ENCODE results near the gene ECM2.
A peak's percentile ranks its signal among the peaks of the same experiment; 100 is the strongest.

ECM2 gene

DNA sequence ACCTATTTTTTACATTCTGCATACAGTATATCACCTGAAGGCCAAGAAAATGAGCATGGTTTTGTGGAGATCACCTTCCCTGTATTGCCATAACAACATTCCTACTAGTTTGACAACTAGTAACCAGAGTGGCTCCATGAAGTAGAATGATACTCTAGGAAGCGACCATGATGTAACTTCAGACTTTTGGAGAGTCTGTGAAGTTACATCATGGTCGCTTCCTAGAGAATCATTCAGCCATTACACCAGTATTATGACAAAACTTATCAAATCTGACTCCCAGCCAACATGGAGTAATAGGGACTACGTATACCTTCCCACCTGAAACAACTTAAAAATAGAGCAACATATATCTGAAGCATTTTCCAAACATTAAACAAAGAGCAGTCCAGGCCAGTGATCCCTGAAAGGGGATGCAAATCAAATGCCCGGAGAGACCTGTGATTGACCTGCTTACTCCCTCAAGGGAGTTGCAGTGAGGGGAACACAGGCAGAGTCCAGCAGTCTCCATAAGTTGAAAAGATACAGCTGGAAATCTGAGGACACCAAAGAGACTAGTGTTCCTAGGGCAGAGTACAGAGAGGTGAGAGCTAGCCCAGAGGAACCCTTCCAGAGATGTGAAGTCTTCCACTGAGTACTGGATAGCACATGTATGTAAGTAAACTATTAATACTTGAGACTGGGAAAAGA lies 7.8 kb downstream of the ECM2 start:
- no peak for DNase-seq (ENCODE audit: low spot score)

- no peak for DNase-seq (ENCODE audit: low spot score)
These were observed 8.4 kb downstream of the ECM2 start for GRCh38 chr9:92527291-92527828.

- DNase-seq (ENCODE audit: low spot score): no peak
These were observed 10.5 kb downstream of the ECM2 start for GRCh38 chr9:92525306-92525705.

DNA sequence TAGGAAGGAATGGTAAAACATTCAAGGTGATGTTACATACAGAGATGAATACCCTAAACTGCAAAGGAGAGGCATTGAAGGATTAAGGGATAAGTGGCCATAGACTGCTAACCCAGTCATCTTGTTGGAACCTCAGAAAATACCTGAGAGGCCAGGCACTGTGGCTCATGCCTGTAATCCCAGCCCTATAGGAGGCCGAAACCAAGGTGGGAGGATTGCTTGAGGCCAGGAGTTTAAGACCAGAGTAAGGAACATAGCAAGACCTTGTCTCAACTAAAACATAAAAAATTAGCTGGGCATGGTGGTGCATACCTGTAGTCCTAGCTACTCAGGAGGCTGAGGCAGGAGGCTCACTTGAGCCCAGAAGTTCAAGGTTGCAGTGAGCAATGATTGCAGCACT lies 10.9 kb downstream of the ECM2 start:
- DNase-seq (ENCODE audit: low spot score): no peak

GRCh38 chr9:92522983-92523970 lies 12.5 kb downstream of the ECM2 start:
- DNase-seq (ENCODE audit: low spot score): peak; percentile 15

- no peak for DNase-seq (ENCODE audit: low spot score)
These were observed 15.0 kb downstream of the ECM2 start for GRCh38 chr9:92520837-92521236.

GRCh38 chr9:92518199-92518598 lies 17.6 kb downstream of the ECM2 start:
- no peak for DNase-seq (ENCODE audit: low spot score)

GRCh38 chr9:92517046-92517445 lies 18.7 kb downstream of the ECM2 start:
- no peak for DNase-seq (ENCODE audit: low spot score)

- no peak for DNase-seq (ENCODE audit: low spot score)
These were observed 19.3 kb downstream of the ECM2 start for GRCh38 chr9:92516521-92516920.

DNA sequence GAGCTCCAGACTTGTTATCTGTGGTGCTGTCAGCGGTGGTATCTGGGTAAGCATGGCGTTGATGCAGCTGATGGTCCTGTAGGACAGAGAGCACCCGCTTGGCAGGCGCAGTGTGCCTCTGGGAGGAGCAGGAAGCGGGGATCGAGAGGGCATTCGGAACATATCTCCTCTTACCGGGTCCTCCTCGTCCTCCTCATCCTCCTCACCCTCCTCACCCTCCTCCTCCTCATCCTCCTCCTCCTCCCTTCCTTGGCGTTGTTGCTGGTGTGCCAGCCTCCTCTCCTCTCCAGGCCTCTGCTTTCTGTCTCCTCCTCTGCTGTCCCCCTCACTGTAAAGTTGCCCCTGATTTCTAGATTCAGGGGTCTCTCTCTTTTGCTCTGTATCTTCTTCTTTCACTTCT lies 21.2 kb downstream of the ECM2 start:
- no peak for DNase-seq (ENCODE audit: low spot score)

GRCh38 chr9:92513349-92513748 lies 22.4 kb downstream of the ECM2 start:
- no peak for DNase-seq (ENCODE audit: low spot score)

DNA sequence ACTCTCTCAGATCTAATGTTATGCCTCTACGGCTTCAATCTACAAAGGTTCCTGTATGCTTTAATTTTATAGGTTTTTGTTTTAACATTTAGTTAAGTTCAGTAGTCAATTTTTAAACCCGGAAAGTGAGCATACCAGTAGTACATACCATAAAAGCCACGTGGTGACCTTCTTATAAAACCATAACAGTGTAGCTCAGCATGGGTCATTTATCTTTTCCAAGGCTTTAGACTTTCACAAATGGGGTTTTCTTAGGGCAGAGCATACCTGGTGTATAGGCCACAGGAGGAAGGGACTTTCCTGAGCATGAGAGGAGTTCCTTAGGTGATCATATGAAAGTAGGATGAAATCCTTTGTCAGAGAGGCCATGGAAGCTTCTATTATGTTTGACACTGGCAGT lies 23.2 kb downstream of the ECM2 start:
- DNase-seq (ENCODE audit: low spot score): no peak

GRCh38 chr9:92510747-92511146 lies 25.0 kb downstream of the ECM2 start:
- DNase-seq (ENCODE audit: low spot score): no peak

GRCh38 chr9:92509050-92509449 lies 26.7 kb downstream of the ECM2 start:
- no peak for DNase-seq (ENCODE audit: low spot score)

DNA sequence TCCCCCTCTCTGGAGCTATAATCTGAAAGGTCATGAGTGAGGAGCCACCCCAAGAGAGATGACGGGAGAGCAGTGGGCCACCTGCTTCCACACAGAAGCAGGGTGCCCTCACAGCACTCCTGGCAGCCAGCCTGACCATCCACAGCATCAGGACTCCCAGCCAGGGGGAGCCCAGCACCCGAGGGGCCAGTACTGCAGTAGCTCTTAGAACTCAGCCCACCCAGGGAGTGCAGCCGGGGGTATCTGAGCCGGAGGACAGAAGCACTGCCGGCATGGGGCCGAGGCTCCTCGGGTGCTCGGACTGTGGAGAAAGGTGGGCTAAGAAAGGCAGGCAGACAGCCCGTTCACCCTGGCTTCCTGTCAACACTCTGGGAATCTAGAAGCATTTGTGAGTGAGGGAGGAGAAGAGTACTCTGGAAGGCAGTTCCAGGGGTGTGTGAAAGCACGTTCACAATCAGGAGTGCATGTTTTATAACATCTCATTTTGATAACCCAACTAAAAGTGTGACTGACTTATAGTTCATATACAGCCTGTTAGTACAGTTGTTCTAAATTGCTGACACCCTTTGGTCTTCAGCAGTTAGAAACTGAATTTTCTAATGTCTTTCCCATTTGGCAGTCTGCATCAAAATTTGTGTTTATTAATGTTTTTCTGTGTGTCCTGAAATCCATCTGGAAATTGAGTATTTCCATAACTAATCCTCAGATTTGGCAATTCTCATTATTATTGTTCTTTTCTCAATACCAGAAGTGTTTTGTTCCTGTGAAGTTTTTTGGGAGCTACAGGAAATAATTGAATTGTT lies 27.6 kb downstream of the ECM2 start:
- no peak for DNase-seq (ENCODE audit: low spot score)

GRCh38 chr9:92507496-92507895 lies 28.3 kb downstream of the ECM2 start:
- DNase-seq (ENCODE audit: low spot score): no peak

GRCh38 chr9:92507005-92507404 lies 28.8 kb downstream of the ECM2 start:
- DNase-seq (ENCODE audit: low spot score): no peak

DNA sequence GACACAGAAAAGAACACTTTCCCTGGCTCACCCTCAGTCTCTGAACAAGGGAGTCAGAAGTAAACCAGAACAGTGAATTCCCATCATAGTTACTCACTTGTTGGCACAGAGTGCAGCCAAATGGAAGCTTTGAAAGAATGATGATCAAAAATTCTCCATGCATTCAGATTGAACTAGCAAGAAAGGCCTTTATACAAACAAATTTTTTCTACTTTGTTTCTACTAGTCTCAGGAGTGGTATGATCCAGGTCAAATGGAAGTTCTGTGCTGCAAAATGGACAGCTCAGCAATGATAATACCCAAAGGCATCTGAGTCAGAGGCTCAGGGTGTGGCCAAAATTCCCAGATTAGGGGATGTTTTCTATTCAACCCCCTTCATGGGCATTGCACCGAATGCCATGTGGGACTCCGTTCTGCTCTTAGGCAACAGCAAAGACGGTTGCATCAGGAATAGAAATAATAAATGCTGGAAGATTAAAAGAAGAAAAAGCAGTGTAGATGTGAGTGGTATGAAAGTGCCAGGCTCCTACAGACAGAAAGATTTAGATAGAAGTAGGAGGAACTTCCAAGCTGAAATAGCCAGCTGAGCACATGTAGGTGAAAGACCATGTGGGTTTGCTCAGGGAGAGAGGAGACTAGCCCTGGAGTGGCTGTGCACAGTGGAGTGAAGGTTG lies 29.5 kb downstream of the ECM2 start:
- DNase-seq (ENCODE audit: low spot score): peak; percentile 51

- no peak for DNase-seq (ENCODE audit: low spot score)
These were observed 30.9 kb downstream of the ECM2 start for GRCh38 chr9:92504881-92505280.

DNA sequence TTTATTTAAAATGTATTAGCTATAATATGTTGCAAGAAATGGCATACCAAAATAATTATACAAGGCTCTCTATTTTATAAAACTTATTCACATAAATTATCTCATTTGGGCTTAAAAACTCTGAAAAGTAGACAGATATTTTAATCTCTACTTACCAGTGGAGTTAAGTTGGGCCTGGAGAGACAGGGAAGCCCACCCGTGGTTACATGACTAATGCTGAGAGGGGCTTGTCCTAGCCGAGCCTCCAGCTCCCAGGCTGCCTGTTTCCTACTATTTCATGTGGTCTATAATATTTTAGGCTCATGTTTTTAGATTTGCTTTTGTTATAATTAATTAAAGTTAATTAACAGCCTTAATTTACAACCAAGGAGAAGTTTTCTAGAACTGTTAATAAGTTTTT lies 32.6 kb downstream of the ECM2 start:
- no peak for DNase-seq (ENCODE audit: low spot score)

DNA sequence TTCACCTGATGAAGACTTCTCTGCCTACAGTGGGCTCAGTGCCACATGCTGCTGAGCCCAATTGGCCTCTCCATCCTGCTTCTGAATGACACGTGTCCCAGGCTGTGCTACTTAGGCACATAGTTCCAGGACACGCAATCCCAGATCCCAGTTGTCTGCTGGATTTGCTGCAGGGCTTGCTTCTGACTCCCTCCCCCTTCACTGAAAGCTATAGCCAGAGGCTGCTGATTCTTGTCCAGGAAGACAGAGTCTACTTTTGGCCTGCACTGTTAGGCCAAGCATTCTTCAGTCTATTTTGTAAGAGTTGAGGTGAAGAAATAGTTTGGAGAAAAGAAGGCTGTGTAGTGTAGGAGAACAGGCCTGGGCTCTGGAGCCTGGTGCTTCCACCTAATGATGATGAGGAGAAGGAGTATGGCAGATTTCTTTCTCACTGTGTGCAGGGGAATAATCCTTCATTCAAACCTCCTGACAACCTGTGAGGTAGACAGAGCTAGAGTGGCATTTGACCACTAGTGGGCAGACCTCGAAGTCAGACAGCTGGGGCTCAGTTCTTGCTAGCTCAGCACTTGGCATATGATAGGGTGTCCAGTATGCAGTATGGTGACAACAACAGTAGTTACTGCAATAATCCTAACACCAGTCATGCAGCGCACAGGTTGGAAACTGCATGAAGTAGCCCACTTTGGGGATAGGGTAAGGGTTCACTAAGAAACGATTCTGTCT lies 34.0 kb downstream of the ECM2 start:
- peak; percentile 39 for DNase-seq (ENCODE audit: low spot score)
